ENCODE measurements around the gene ACADSB. TPM values are rescaled to one million over a fixed set of nuclear protein-coding genes. Genes with fewer than 3 reads are reported as not detected.

ACADSB gene
- total and polyA plus RNA-seq, 10 of the 15 experiments (the other 5 are each of a cell fraction or from before 2014, with no cell fraction given), result 10.8 to 24.0 (median 15.0) TPM

- Histone ChIP-seq H3K9me3 (replicated peaks; ENCODE audit: control insufficient read depth, insufficient read depth, low read length) (no peaks in the 10 kb centered on the region), H3K4me1 (ENCODE audit: control insufficient read depth, insufficient read depth, low read length) (peaks cover 8% of the 10 kb centered on the region), H2AFZ (ENCODE audit: control insufficient read depth, low read depth, low read length) (no peak overlapping the region), H3K4me2 (ENCODE audit: control insufficient read depth, insufficient read depth) (no peak overlapping the region), H3K79me2 (ENCODE audit: control insufficient read depth, insufficient read depth, low read length) (no peaks in the 10 kb centered on the region), H4K20me1 (ENCODE audit: control insufficient read depth, insufficient read depth) (no peaks in the 10 kb centered on the region), H3K27me3 (replicated peaks in 1 of 2; ENCODE audit: control insufficient read depth in 2 of 2, insufficient read depth in 2 of 2, low read length in 1 of 2) (no peaks in the 10 kb centered on the region), H3K9ac (ENCODE audit: control insufficient read depth, insufficient read depth, low read length) (no peak overlapping the region), H3K4me3 (no peak overlapping the region), H3K36me3 (ENCODE audit: control insufficient read depth in 2 of 2, insufficient read depth in 2 of 2, low read length in 1 of 2) (no peaks in the 10 kb centered on the region; a peak in 1 of 4 replicates), H3K27ac (ENCODE audit: control insufficient read depth, insufficient read depth) (no peak overlapping the region)
- ChIA-PET RAD21 (ENCODE audit: unreplicated experiment) (interaction anchor here (0.7 to 1.4 kb wide), 8 partner anchors 20 to 520 kb away, joined by 3 to 5 read pairs (median 4); partner anchors contain the start of genes ACADSB, IKZF5 and PSTK), SMC1A (ENCODE audit: uncharacterized antibody, unreplicated experiment) (interaction anchor here (0.7 to 2.2 kb wide), 17 partner anchors 9 to 531 kb away, joined by 3 to 10 read pairs (median 4); no protein-coding TSS in a partner anchor), CTCF (interaction anchor here (0.6 to 5.5 kb wide), 33 partner anchors 9 to 526 kb away, joined by 3 to 42 read pairs (median 4); no protein-coding TSS in a partner anchor), POLR2A (no interaction called here)
- ATAC-seq (no peak), DNase-seq (ENCODE audit: low read depth, low spot score) (no peak), FAIRE-seq (no peak)
- no peak for TF ChIP-seq ATF7 (IDR thresholded peaks at IDR 0.05; ENCODE audit: low read depth)
- 0 out of 2 replicates have a peak, but pooled peaks have one; percentile 6 for TF ChIP-seq BCL11A (IDR thresholded peaks at IDR 0.05; ENCODE audit: low read depth, low read length)
- BruUV-seq (replicated peaks), result TSS peak; percentile 49
- WGBS (ENCODE audit: insufficient coverage, insufficient replicate concordance, low lambda C conversion rate, missing lambda C conversion rate), result 82% methylated on average over 12 of the region's 12 CpGs
- in situ Hi-C loops (cut with MboI), result loop anchor here (5.0 kb wide), 1 partner anchor 509 kb away; no protein-coding TSS in a partner anchor
- intact Hi-C loops (cut with micrococcal nuclease; ENCODE audit: unreplicated experiment), result loop anchor here (1.0 to 5.0 kb wide), 3 partner anchors 339 to 924 kb away; no protein-coding TSS in a partner anchor
These were observed 34.1 kb downstream of the ACADSB start for GRCh38 chr10:123042708-123043408.

GRCh38 chr10:123043409-123043925 lies 34.7 kb downstream of the ACADSB start:
- Histone ChIP-seq H3K27me3 (replicated peaks in 1 of 2; ENCODE audit: control insufficient read depth in 2 of 2, insufficient read depth in 2 of 2, low read length in 1 of 2) (no peaks in the 10 kb centered on the region), H2AFZ (ENCODE audit: control insufficient read depth, low read depth, low read length) (no peak overlapping the region), H3K4me2 (ENCODE audit: control insufficient read depth, insufficient read depth) (no peak overlapping the region), H3K9me3 (replicated peaks; ENCODE audit: control insufficient read depth, insufficient read depth, low read length) (no peaks in the 10 kb centered on the region), H4K20me1 (ENCODE audit: control insufficient read depth, insufficient read depth) (no peaks in the 10 kb centered on the region), H3K27ac (ENCODE audit: control insufficient read depth, insufficient read depth) (no peak overlapping the region), H3K4me3 (no peak overlapping the region), H3K4me1 (ENCODE audit: control insufficient read depth, insufficient read depth, low read length) (peaks cover 8% of the 10 kb centered on the region), H3K36me3 (ENCODE audit: control insufficient read depth in 2 of 2, insufficient read depth in 2 of 2, low read length in 1 of 2) (no peaks in the 10 kb centered on the region; a peak in 1 of 4 replicates), H3K9ac (ENCODE audit: control insufficient read depth, insufficient read depth, low read length) (no peak overlapping the region), H3K79me2 (ENCODE audit: control insufficient read depth, insufficient read depth, low read length) (no peaks in the 10 kb centered on the region)
- DNase-seq (ENCODE audit: low read depth, low spot score), result peak; percentile 30
- intact Hi-C loops (cut with micrococcal nuclease; ENCODE audit: unreplicated experiment) (loop anchor here (1.0 to 5.0 kb wide), 3 partner anchors 339 to 924 kb away; no protein-coding TSS in a partner anchor), in situ Hi-C loops (cut with MboI) (loop anchor here (5.0 kb wide), 1 partner anchor 509 kb away; no protein-coding TSS in a partner anchor)
- RAD21 ChIA-PET (ENCODE audit: unreplicated experiment), result interaction anchor here (0.7 to 1.4 kb wide), 8 partner anchors 21 to 519 kb away, joined by 3 to 5 read pairs (median 4); partner anchors contain the start of genes ACADSB, IKZF5 and PSTK
- 24% methylated on average over 5 of the region's 5 CpGs for WGBS (ENCODE audit: insufficient coverage, insufficient replicate concordance, low lambda C conversion rate, missing lambda C conversion rate)
- SMC1A ChIA-PET (ENCODE audit: uncharacterized antibody, unreplicated experiment), result interaction anchor here (0.7 to 1.8 kb wide), 15 partner anchors 9 to 530 kb away, joined by 3 to 10 read pairs (median 4); no protein-coding TSS in a partner anchor
- POLR2A ChIA-PET, result no interaction called here
- BruUV-seq (replicated peaks), result no TSS peak
- CTCF ChIA-PET, result interaction anchor here (0.6 to 5.5 kb wide), 33 partner anchors 9 to 525 kb away, joined by 3 to 42 read pairs (median 4); no protein-coding TSS in a partner anchor
- peak; percentile 97 for ATAC-seq
- FAIRE-seq, result peak; percentile 18
- no peak for TF ChIP-seq WRNIP1 (IDR thresholded peaks at IDR 0.05; ENCODE audit: borderline replicate concordance, low read depth, low read length)
- TF ChIP-seq SIX5 (IDR thresholded peaks at IDR 0.05; ENCODE audit: low read depth, low read length, severe bottlenecking), result no peak
- no peak for TF ChIP-seq PAX8 (IDR thresholded peaks at IDR 0.05)
- TF ChIP-seq ATF7 (IDR thresholded peaks at IDR 0.05; ENCODE audit: low read depth), result no peak
- no peak for TF ChIP-seq E4F1 (IDR thresholded peaks at IDR 0.05; ENCODE audit: borderline replicate concordance, partially characterized antibody)
- TF ChIP-seq CTCF (IDR thresholded peaks at IDR 0.05 in 2 of 3, conservative IDR thresholded peaks at IDR 0.05 in 1 of 3; ENCODE audit: control insufficient read depth in 2 of 3, extremely low read depth in 1 of 3, insufficient read depth in 1 of 3, low read depth in 3 of 3, low read length in 3 of 3), result peak; percentile 77 to 78 (median 78)
- peak; percentile 80 to 86 for TF ChIP-seq BHLHE40 (IDR thresholded peaks at IDR 0.05; ENCODE audit: borderline replicate concordance in 1 of 2, low read depth in 2 of 2, low read length in 1 of 2)
- TF ChIP-seq SMC3 (IDR thresholded peaks at IDR 0.05; ENCODE audit: borderline replicate concordance, low read length), result peak; percentile 82
- TF ChIP-seq POLR2A (IDR thresholded peaks at IDR 0.05; ENCODE audit: low read depth, low read length), result no peak
